Measurements from ENCODE around the gene CPA2.
"Not testable (repeated sequence)": the region's sequence is repeated elsewhere in the genome, so short reads cannot be mapped to it uniquely, and the experiment has no call there.

The CPA2 gene

DNA sequence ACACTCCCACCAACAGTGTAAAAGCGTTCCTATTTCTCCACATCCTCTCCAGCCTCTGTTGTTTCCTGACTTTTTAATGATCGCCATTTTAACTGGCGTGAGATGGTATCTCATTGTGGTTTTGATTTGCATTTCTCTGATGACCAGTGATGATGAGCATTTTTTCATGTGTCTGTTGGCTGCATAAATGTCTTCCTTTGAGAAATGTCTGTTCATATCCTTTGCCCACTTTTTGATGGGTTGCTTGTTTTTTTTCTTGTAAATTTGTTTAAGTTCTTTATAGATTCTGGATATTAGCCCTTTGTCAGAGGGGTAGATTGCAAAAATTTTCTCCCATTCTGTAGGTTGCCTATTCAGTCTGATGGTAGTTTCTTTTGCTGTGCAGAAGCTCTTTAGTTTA is 17.0 kb upstream of the CPA2 start:
- H3K4me3 ChIP-seq (ENCODE audit: low read depth, low read length), result not testable (repeated sequence)

DNA sequence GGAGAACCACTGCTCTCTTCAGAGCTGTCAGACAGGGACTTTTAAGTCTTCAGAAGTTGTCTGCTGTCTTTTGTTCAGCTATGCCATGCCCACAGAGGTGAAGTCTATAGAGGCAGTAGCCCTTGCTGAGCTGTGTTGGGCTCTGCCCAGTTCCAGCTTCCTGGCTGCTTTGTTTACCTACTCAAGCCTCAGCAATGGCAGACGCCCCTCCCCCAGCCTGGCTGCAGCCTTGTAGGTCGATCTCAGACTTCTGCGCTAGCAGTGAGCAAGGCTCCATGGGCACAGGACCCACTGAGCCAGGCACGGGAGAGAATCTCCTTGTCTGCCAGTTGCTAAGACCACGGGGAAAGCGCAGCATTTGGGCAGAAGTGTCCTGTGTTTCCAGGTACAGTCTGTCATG is 12.1 kb upstream of the CPA2 start:
- no peak overlapping the region for H3K4me3 ChIP-seq (ENCODE audit: low read depth, low read length)

DNA sequence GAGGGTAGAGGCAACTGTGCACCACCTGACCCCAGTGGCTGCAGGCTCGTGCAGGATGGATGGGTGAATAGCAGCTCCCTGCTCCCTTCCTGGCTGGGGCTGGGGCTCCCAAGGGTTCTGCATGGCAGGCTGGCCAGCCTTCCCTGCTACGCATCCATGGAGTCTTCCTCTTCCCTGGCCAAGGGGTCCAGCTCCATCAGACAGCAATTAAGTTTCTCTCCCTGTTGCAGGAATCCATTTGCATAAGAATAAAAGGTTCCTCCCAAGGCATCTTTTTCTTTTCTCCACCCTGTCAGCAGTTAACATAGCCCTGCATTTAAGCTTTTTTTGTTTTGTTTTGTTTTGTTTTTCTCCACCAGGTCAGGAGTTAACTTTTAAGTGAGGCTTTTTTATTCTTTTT is 10.0 kb upstream of the CPA2 start:
- no peak overlapping the region for H3K4me3 ChIP-seq (ENCODE audit: low read depth, low read length)

DNA sequence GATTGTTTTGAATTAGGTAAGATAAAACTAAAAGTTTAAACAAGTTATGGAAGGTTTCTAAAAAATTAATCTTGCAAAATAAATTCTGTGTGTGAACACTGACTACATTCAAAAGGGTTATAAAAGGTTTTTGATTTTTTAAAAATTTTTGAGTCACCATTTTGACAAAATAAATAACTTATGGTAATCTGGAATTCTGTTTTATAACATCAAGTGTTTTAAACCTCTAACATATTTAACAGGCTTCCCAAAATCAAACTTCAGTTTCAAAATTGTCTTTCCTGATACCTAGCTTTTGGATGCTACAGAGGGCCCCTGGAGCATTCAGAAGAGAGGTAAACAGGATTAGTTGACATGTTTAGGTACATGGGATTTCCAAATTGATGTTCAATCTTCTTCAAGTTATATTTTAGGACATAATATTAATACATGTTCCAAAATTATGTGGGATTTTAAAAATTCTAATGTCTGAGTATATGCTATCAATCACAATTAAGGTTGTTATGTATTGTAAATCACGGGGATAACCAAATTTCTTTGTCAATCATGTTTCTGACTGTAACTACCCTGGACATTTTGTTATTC is 8.1 kb upstream of the CPA2 start:
- no peak overlapping the region for H3K4me3 ChIP-seq (ENCODE audit: low read depth, low read length)

GRCh38 chr7:130262448-130262847 is 4.2 kb upstream of the CPA2 start:
- no peak overlapping the region for H3K4me3 ChIP-seq (ENCODE audit: low read depth, low read length)

GRCh38 chr7:130263130-130263529 is 3.5 kb upstream of the CPA2 start:
- no peak overlapping the region for H3K4me3 ChIP-seq (ENCODE audit: low read depth, low read length)

- H3K4me3 ChIP-seq (ENCODE audit: low read depth, low read length), result no peak overlapping the region
Measured at GRCh38 chr7:130266961-130267321, 278 bp downstream of the CPA2 start.

- H3K4me3 ChIP-seq (ENCODE audit: low read depth, low read length), result no peak overlapping the region
Measured at GRCh38 chr7:130268463-130269317, 2.0 kb downstream of the CPA2 start.

GRCh38 chr7:130269318-130269694 is 2.6 kb downstream of the CPA2 start:
- H3K4me3 ChIP-seq (ENCODE audit: low read depth, low read length), result no peak overlapping the region

- no peak overlapping the region for H3K4me3 ChIP-seq (ENCODE audit: low read depth, low read length)
Measured at GRCh38 chr7:130270947-130271800, 4.5 kb downstream of the CPA2 start.

- H3K4me3 ChIP-seq (ENCODE audit: low read depth, low read length), result no peak overlapping the region
Measured at GRCh38 chr7:130272381-130273080, 5.9 kb downstream of the CPA2 start.

DNA sequence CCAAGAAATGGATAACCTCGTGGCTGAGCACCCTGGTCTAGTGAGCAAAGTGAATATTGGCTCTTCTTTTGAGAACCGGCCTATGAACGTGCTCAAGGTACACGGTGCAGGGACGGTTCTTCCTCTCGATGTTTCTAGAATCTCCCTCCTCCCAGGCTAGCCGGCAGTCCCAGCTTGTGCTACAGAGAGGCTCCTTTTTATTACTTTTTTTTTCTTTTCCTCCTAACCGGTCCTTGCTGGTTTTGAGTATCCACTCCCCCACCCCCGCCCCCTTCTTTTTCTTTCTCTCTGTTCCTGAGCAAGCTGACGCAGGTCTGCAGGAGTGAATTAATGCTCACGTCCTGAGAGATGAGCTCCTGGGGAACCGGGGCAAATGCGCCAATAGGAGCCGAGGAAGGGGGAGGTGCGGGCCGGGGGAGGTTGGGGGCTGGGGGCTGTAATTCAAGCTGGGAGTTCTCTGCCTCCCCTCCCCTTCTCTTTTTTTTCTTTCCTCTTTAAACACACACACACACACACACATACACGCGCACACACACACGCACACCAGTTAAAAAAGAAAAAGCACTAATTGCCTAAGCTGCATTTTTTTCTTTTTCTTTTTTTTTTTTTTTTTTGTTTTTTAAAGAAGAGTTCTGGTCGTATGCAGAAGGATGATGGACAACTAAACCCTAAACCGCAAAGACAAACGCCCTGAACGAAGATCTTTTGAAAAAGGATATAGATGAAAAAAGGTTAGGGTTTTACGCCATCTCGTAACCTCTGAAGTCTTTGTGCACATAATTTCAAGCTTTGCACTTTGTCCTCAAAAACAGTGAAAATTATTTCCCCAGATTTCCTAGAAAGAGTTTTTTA is 6.6 kb downstream of the CPA2 start:
- no peak overlapping the region for H3K4me3 ChIP-seq (ENCODE audit: low read depth, low read length)

DNA sequence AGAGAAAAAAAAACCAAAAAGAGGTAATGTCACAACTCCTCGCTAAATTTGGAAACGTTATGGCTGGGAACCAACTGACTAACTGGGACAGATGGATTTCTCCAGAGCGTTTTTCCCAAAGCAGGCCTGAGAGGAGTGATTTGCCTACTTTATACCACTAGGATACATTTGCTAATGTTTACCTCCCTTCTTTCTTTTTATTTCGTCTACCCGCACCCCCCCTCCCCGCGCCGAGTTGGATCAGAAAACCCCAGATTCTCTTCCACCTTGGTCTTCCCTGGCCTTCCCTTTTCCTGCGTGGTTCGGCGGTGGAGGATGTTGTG is 7.2 kb downstream of the CPA2 start:
- H3K4me3 ChIP-seq (ENCODE audit: low read depth, low read length), result no peak overlapping the region

DNA sequence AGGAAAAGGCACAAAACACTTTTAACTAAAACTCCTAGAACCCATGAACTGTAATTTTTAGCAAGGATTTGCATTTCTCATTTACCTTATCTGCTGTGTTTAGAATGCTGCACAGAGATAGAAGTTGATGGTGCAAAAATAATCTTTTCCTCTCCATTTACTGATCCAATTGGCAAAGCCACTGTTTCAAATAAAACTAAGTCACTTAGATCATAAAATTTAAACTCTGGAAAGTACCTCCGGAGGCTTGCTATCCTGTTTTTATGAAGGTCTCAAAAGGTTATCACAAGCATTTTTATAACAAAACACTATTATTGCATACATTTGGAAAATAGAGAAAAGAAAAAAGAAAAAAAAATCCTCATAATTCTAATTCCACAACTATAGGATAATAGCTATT is 7.6 kb downstream of the CPA2 start:
- no peak overlapping the region for H3K4me3 ChIP-seq (ENCODE audit: low read depth, low read length)

- H3K4me3 ChIP-seq (ENCODE audit: low read depth, low read length), result no peak overlapping the region
Measured at GRCh38 chr7:130274983-130275591, 8.4 kb downstream of the CPA2 start.

- no peak overlapping the region for H3K4me3 ChIP-seq (ENCODE audit: low read depth, low read length)
Measured at GRCh38 chr7:130275826-130276297, 9.2 kb downstream of the CPA2 start.

DNA sequence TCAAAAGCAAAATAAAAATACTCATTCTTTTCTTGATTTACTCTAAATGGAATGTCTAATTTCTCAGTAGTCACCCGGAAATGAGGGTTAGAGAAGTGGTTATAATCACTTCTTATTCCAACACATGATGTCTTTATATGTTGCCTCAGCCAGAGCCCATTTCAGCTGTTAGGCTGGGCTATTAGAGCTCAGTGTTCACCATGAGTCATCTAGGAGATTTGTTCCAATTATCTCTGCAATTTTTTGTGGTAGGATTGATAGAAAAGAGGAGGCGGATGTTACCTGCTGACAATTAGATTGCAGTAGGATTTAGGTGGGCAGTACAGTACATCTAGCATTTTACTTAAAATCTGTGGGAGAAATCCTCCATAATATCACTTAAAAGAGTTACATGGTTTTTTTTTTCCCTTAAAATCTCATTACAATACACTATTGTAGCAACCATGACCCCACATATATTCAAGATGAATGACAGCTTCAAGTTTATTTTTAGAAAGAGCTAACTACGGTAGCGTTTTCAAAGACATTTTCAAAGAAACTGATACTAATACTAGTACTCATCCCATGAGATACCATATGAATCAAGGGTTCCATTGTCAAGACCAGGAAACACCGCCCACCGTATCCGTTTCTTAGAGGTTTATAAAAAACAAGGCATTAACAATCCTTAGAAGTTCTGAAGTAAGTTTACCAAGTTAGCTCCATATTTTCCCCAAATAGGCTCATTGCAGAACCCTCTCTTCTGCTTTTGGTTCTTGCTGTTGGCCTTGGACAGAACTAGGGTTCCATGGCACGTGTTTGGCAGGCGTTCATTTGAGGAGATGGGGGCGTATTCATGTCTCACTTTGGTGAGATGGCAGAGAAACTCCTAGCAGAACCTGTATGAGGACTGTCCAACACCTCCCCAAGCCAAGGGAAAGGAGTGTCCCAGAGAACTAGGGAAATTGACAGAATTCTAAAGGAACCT is 10.4 kb downstream of the CPA2 start:
- no peak overlapping the region for H3K4me3 ChIP-seq (ENCODE audit: low read depth, low read length)

DNA sequence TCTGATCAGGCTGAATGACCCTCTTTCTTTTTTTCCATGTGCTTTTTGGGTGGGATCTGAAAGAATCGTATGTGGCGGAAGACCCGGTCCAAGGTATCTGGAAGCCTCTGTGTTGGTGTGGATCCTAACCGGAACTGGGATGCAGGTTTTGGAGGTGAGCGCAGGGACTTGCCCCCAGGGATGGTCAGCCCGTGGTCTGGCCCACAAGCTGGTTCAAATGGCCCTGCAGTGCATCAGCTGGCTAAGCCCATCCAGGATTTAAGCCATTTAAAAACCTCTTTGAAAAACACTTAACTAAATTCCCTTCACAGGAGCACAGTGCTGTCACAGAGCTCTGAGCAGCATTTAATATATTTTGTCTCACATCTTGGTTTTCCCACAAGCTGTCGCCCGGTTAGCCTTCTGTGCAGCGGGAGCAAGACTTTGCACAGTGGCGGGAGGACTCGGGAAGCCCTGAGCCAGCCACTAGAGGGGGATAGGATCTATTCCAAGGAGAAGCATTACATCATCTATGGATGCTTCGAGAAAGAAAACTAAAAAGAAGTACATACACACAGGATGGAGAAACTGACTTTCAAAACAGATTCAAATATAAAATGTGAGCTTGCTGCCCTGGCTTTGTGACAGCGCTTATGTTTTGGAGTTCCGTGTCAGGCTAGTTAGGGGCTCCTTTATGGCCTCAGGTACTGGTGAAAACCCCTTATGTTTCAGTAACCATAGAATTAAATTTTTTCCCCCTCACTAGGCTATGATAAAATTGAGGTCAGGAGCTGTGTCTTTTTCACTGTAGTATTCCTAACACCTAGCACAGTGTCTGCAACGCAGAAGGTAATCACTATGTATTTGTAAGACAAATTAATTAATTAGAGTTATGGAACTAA is 11.3 kb downstream of the CPA2 start:
- H3K4me3 ChIP-seq (ENCODE audit: low read depth, low read length), result no peak overlapping the region

All from iPS-11a (cell line).